Gastrocnemius medialis (tissue), 4 donors: Measurements from ENCODE around the gene NBL1.

Source experiments
- POLR2A ChIP-seq, 2 donors: fragments of 450-650 bp; IDR thresholded peaks; one replicate each; pipeline ENCODE4 v1.6.1; 2017; ENCODE audit warnings: antibody characterized with exemption in 2 of 2, mild to moderate bottlenecking in 2 of 2, moderate library complexity in 2 of 2
- TF ChIP-seq, protein P1 (sequence below), 5 experiments: fragments of 450-650 bp in 3 of 5; fragments of 200-600 bp in 2 of 5; sonication (generic) in 2 of 5; IDR thresholded peaks in 4 of 5; conservative IDR thresholded peaks in 1 of 5; 1 replicate in 4 of 5; 2 replicates in 1 of 5; pipeline ENCODE4 v1.5.1; 2016 to 2019; ENCODE audit warnings: antibody characterized with exemption in 5 of 5, mild to moderate bottlenecking in 3 of 5, moderate library complexity in 3 of 5

DNA sequence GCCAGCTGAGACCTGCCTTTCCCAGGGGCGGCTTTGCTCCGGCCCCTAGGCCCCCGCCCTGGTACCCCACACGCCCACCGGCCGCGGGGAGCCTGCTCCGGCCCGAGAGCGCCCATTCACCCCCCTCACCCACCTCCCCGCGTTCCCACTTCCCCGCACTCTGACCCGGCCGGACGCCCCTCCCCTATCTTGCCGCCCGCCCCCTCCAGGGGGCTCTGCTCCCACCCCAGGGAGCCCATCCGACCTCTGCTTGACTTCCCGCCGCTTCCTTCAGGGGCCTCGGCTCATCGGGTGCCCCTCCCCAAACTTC lies 21.0 kb downstream of the NBL1 start:
- TF ChIP-seq, protein P1, sequence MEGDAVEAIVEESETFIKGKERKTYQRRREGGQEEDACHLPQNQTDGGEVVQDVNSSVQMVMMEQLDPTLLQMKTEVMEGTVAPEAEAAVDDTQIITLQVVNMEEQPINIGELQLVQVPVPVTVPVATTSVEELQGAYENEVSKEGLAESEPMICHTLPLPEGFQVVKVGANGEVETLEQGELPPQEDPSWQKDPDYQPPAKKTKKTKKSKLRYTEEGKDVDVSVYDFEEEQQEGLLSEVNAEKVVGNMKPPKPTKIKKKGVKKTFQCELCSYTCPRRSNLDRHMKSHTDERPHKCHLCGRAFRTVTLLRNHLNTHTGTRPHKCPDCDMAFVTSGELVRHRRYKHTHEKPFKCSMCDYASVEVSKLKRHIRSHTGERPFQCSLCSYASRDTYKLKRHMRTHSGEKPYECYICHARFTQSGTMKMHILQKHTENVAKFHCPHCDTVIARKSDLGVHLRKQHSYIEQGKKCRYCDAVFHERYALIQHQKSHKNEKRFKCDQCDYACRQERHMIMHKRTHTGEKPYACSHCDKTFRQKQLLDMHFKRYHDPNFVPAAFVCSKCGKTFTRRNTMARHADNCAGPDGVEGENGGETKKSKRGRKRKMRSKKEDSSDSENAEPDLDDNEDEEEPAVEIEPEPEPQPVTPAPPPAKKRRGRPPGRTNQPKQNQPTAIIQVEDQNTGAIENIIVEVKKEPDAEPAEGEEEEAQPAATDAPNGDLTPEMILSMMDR (IDR thresholded peaks at IDR 0.05 in 4 of 5, conservative IDR thresholded peaks at IDR 0.05 in 1 of 5) = no peak
- TF ChIP-seq POLR2A (IDR thresholded peaks at IDR 0.05) = no peak
